ENCODE results near the gene MYO5B. TPM values are rescaled to one million over a fixed set of nuclear protein-coding genes. Genes with fewer than 3 reads are reported as not detected.

MYO5B gene
- total and polyA plus RNA-seq, 10 of the 15 experiments (the other 5 are each of a cell fraction or from before 2014, with no cell fraction given): 2.5 to 4.5 (median 3.3) TPM

GRCh38 chr18:49804096-49804495 is 390.9 kb downstream of the MYO5B start:
- POLR2A ChIA-PET: no interaction called here
- no peak for TF ChIP-seq SREBF2 (IDR thresholded peaks at IDR 0.05; ENCODE audit: low read length)
- no peak for TF ChIP-seq CHD4 (IDR thresholded peaks at IDR 0.05)
- no peak for TF ChIP-seq PML (IDR thresholded peaks at IDR 0.05; ENCODE audit: low read length)
- no peak overlapping the region for H3K4me2 ChIP-seq (ENCODE audit: control insufficient read depth, insufficient read depth)
- 79% methylated on average over 5 of the region's 5 CpGs for WGBS (ENCODE audit: insufficient coverage, insufficient replicate concordance, low lambda C conversion rate, missing lambda C conversion rate)
- SMC1A ChIA-PET (ENCODE audit: uncharacterized antibody, unreplicated experiment): no interaction called here
- no peak overlapping the region for H3K9ac ChIP-seq (ENCODE audit: control insufficient read depth, insufficient read depth, low read length)
- no peak overlapping the region for H3K27ac ChIP-seq (ENCODE audit: control insufficient read depth, insufficient read depth)
- no peaks in the 10 kb centered on the region for H3K4me1 ChIP-seq (ENCODE audit: control insufficient read depth, insufficient read depth, low read length)
- in situ Hi-C loops (cut with MboI): no loop called here
- FAIRE-seq: no peak
- no peak for ATAC-seq
- no peaks in the 10 kb centered on the region; the same call in 2 of the 3 replicates for H3K9me3 ChIP-seq (replicated peaks; ENCODE audit: control insufficient read depth, insufficient read depth, low read length)
- H3K27me3 ChIP-seq (replicated peaks in 1 of 2; ENCODE audit: control insufficient read depth in 2 of 2, insufficient read depth in 2 of 2, low read length in 1 of 2): no peaks in the 10 kb centered on the region
- intact Hi-C loops (cut with micrococcal nuclease; ENCODE audit: unreplicated experiment): no loop called here
- H3K79me2 ChIP-seq (ENCODE audit: control insufficient read depth, insufficient read depth, low read length): peaks cover 7% of the 10 kb centered on the region
- H3K36me3 ChIP-seq (ENCODE audit: control insufficient read depth in 2 of 2, insufficient read depth in 2 of 2, low read length in 1 of 2): no peaks in the 10 kb centered on the region
- DNase-seq (ENCODE audit: low read depth, low spot score): no peak
- CTCF ChIA-PET: no interaction called here
- no TSS peak for BruUV-seq (replicated peaks)
- RAD21 ChIA-PET (ENCODE audit: unreplicated experiment): no interaction called here
- no peak overlapping the region for H2AFZ ChIP-seq (ENCODE audit: control insufficient read depth, low read depth, low read length)
- no peaks in the 10 kb centered on the region for H4K20me1 ChIP-seq (ENCODE audit: control insufficient read depth, insufficient read depth)
- H3K4me3 ChIP-seq: no peak overlapping the region

GRCh38 chr18:49802623-49803022 is 392.3 kb downstream of the MYO5B start:
- Histone ChIP-seq H4K20me1 (ENCODE audit: control insufficient read depth, insufficient read depth) (no peaks in the 10 kb centered on the region), H3K4me1 (ENCODE audit: control insufficient read depth, insufficient read depth, low read length) (no peaks in the 10 kb centered on the region), H3K79me2 (ENCODE audit: control insufficient read depth, insufficient read depth, low read length) (peaks cover 7% of the 10 kb centered on the region), H3K9me3 (replicated peaks; ENCODE audit: control insufficient read depth, insufficient read depth, low read length) (no peaks in the 10 kb centered on the region; the same call in 2 of the 3 replicates), H3K27ac (ENCODE audit: control insufficient read depth, insufficient read depth) (no peak overlapping the region), H2AFZ (ENCODE audit: control insufficient read depth, low read depth, low read length) (no peak overlapping the region), H3K27me3 (replicated peaks in 1 of 2; ENCODE audit: control insufficient read depth in 2 of 2, insufficient read depth in 2 of 2, low read length in 1 of 2) (no peaks in the 10 kb centered on the region), H3K9ac (ENCODE audit: control insufficient read depth, insufficient read depth, low read length) (no peak overlapping the region), H3K36me3 (ENCODE audit: control insufficient read depth in 2 of 2, insufficient read depth in 2 of 2, low read length in 1 of 2) (no peaks in the 10 kb centered on the region), H3K4me2 (ENCODE audit: control insufficient read depth, insufficient read depth) (no peak overlapping the region), H3K4me3 (no peak overlapping the region)
- intact Hi-C loops (cut with micrococcal nuclease; ENCODE audit: unreplicated experiment) (no loop called here), in situ Hi-C loops (cut with MboI) (no loop called here)
- 97% methylated on average over 4 of the region's 4 CpGs for WGBS (ENCODE audit: insufficient coverage, insufficient replicate concordance, low lambda C conversion rate, missing lambda C conversion rate)
- ChIA-PET SMC1A (ENCODE audit: uncharacterized antibody, unreplicated experiment) (no interaction called here), POLR2A (no interaction called here), CTCF (no interaction called here), RAD21 (ENCODE audit: unreplicated experiment) (no interaction called here)
- FAIRE-seq (no peak), DNase-seq (ENCODE audit: low read depth, low spot score) (no peak), ATAC-seq (no peak)
- no peak for TF ChIP-seq TARDBP (IDR thresholded peaks at IDR 0.05; ENCODE audit: borderline replicate concordance)
- TF ChIP-seq BCL3 (IDR thresholded peaks at IDR 0.05; ENCODE audit: borderline replicate concordance, insufficient read depth, low read depth, low read length, poor library complexity, severe bottlenecking): no peak
- no peak for TF ChIP-seq HCFC1 (IDR thresholded peaks at IDR 0.05; ENCODE audit: low read length)
- TF ChIP-seq BACH1 (IDR thresholded peaks at IDR 0.05; ENCODE audit: borderline replicate concordance): no peak
- no peak for TF ChIP-seq CTCF (IDR thresholded peaks at IDR 0.05 in 2 of 3, conservative IDR thresholded peaks at IDR 0.05 in 1 of 3; ENCODE audit: control insufficient read depth in 2 of 3, extremely low read depth in 1 of 3, insufficient read depth in 1 of 3, low read depth in 3 of 3, low read length in 3 of 3)
- TF ChIP-seq CEBPB (IDR thresholded peaks at IDR 0.05; ENCODE audit: borderline replicate concordance in 1 of 2, low read depth in 2 of 2, low read length in 2 of 2): no peak
- no peak for TF ChIP-seq ZNF384 (IDR thresholded peaks at IDR 0.05; ENCODE audit: borderline replicate concordance, low read depth, low read length)
- no peak for TF ChIP-seq ELK1 (IDR thresholded peaks at IDR 0.05; ENCODE audit: low read depth, low read length)
- TF ChIP-seq RFX5 (IDR thresholded peaks at IDR 0.05; ENCODE audit: low read depth, low read length): no peak
- no peak for TF ChIP-seq ZNF207 (IDR thresholded peaks at IDR 0.05; ENCODE audit: borderline replicate concordance)
- BruUV-seq (replicated peaks): no TSS peak
